Measurements from ENCODE around the gene RSL1D1. TPM values are rescaled to one million over a fixed set of nuclear protein-coding genes. Genes with fewer than 3 reads are reported as not detected.

RSL1D1 gene
- total RNA-seq, 4 donors from 2014 or later: 105 to 245 (median 166) TPM

GRCh38 chr16:11806721-11807120 lies 44.6 kb downstream of the RSL1D1 start:
- no peak for DNase-seq (ENCODE audit: low spot score in 2 of 2)
- intact Hi-C loops (cut with DNase I; ENCODE audit: low total_unique reads): no loop called here
- no peak overlapping the region for H3K4me3 ChIP-seq (ENCODE audit: low read depth, poor library complexity, severe bottlenecking)
- 35% methylated on average over 8 of the region's 8 CpGs for WGBS, 2 donors
- TF ChIP-seq CTCF (IDR thresholded peaks at IDR 0.05): no peak
- TF ChIP-seq POLR2A (IDR thresholded peaks at IDR 0.05): no peak

- no peak overlapping the region for H3K4me3 ChIP-seq (ENCODE audit: low read depth, poor library complexity, severe bottlenecking)
- TF ChIP-seq POLR2A (IDR thresholded peaks at IDR 0.05): no peak
- no peak for TF ChIP-seq CTCF (IDR thresholded peaks at IDR 0.05)
- DNase-seq (ENCODE audit: low spot score in 2 of 2): no peak
- 68 to 81% methylated on average over 3 of the region's 3 CpGs for WGBS, 2 donors
- intact Hi-C loops (cut with DNase I; ENCODE audit: low total_unique reads): no loop called here
These were observed 45.8 kb downstream of the RSL1D1 start for GRCh38 chr16:11805556-11805955.

GRCh38 chr16:11801481-11802021 lies 49.8 kb downstream of the RSL1D1 start:
- 61 to 79% methylated on average over 3 of the region's 3 CpGs for WGBS, 2 donors
- TF ChIP-seq POLR2A (IDR thresholded peaks at IDR 0.05) (no peak), CTCF (IDR thresholded peaks at IDR 0.05) (no peak)
- intact Hi-C loops (cut with DNase I; ENCODE audit: low total_unique reads): no loop called here
- no peak for DNase-seq (ENCODE audit: low spot score in 2 of 2)
- H3K4me3 ChIP-seq (ENCODE audit: low read depth, poor library complexity, severe bottlenecking): no peak overlapping the region

- H3K4me3 ChIP-seq (ENCODE audit: low read depth, poor library complexity, severe bottlenecking): no peak overlapping the region
- intact Hi-C loops (cut with DNase I; ENCODE audit: low total_unique reads): no loop called here
- TF ChIP-seq POLR2A (IDR thresholded peaks at IDR 0.05) (no peak), CTCF (IDR thresholded peaks at IDR 0.05) (no peak)
- WGBS, 2 donors: 85 to 95% methylated on average over 3 of the region's 3 CpGs
- no peak for DNase-seq (ENCODE audit: low spot score in 2 of 2)
These were observed 51.0 kb downstream of the RSL1D1 start for GRCh38 chr16:11800382-11800718.

GRCh38 chr16:11799509-11800381 lies 51.6 kb downstream of the RSL1D1 start:
- H3K4me3 ChIP-seq (ENCODE audit: low read depth, poor library complexity, severe bottlenecking): no peak overlapping the region
- WGBS, 2 donors: 73 to 76% methylated on average over 14 of the region's 14 CpGs
- TF ChIP-seq POLR2A (IDR thresholded peaks at IDR 0.05) (no peak), CTCF (IDR thresholded peaks at IDR 0.05) (no peak)
- intact Hi-C loops (cut with DNase I; ENCODE audit: low total_unique reads): no loop called here
- DNase-seq (ENCODE audit: low spot score in 2 of 2): no peak

Measured in lower leg skin (tissue), 4 donors.